ENCODE data around the gene TTC21B.

Gene TTC21B

DNA sequence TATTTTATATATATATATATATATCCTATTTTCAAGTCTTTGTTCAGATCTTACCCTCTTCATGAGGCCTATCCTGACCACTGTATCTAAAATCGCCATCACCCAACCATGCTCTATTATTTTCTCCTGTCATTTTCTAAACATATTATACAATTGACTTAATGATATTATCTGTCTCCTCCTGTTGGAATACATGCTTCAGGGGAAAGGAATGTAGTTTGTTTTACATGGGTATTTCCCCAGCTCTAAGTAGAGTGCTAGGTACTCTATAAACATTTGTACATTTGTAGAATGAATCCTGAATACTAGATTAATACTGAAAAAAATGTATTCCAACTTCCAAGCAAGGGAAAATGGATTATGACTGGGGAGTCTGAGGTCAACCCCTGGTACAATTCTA is 26.2 kb downstream of the TTC21B start:
- H3K27ac ChIP-seq (ENCODE audit: extremely low read depth, low read depth, low read length), result no peak overlapping the region
- TF ChIP-seq ZBTB17 (tag by site-specific recombination; IDR thresholded peaks at IDR 0.05), result no peak
- TF ChIP-seq ZFP37 (tag by site-specific recombination; IDR thresholded peaks at IDR 0.05), result no peak
- TF ChIP-seq ZNF335 (tag by site-specific recombination; conservative IDR thresholded peaks at IDR 0.05), result no peak
- TF ChIP-seq ZNF658 (tag by site-specific recombination; IDR thresholded peaks at IDR 0.05), result no peak
- TF ChIP-seq, protein P1, sequence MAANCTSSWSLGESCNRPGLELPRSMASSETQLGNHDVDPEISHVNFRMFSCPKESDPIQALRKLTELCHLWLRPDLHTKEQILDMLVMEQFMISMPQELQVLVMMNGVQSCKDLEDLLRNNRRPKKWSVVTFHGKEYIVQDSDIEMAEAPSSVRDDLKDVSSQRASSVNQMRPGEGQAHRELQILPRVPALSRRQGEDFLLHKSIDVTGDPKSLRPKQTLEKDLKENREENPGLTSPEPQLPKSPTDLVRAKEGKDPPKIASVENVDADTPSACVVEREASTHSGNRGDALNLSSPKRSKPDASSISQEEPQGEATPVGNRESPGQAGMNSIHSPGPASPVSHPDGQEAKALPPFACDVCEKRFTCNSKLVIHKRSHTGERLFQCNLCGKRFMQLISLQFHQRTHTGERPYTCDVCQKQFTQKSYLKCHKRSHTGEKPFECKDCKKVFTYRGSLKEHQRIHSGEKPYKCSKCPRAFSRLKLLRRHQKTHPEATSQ (tag by site-specific recombination; IDR thresholded peaks at IDR 0.05), result no peak
- TF ChIP-seq, protein P2, sequence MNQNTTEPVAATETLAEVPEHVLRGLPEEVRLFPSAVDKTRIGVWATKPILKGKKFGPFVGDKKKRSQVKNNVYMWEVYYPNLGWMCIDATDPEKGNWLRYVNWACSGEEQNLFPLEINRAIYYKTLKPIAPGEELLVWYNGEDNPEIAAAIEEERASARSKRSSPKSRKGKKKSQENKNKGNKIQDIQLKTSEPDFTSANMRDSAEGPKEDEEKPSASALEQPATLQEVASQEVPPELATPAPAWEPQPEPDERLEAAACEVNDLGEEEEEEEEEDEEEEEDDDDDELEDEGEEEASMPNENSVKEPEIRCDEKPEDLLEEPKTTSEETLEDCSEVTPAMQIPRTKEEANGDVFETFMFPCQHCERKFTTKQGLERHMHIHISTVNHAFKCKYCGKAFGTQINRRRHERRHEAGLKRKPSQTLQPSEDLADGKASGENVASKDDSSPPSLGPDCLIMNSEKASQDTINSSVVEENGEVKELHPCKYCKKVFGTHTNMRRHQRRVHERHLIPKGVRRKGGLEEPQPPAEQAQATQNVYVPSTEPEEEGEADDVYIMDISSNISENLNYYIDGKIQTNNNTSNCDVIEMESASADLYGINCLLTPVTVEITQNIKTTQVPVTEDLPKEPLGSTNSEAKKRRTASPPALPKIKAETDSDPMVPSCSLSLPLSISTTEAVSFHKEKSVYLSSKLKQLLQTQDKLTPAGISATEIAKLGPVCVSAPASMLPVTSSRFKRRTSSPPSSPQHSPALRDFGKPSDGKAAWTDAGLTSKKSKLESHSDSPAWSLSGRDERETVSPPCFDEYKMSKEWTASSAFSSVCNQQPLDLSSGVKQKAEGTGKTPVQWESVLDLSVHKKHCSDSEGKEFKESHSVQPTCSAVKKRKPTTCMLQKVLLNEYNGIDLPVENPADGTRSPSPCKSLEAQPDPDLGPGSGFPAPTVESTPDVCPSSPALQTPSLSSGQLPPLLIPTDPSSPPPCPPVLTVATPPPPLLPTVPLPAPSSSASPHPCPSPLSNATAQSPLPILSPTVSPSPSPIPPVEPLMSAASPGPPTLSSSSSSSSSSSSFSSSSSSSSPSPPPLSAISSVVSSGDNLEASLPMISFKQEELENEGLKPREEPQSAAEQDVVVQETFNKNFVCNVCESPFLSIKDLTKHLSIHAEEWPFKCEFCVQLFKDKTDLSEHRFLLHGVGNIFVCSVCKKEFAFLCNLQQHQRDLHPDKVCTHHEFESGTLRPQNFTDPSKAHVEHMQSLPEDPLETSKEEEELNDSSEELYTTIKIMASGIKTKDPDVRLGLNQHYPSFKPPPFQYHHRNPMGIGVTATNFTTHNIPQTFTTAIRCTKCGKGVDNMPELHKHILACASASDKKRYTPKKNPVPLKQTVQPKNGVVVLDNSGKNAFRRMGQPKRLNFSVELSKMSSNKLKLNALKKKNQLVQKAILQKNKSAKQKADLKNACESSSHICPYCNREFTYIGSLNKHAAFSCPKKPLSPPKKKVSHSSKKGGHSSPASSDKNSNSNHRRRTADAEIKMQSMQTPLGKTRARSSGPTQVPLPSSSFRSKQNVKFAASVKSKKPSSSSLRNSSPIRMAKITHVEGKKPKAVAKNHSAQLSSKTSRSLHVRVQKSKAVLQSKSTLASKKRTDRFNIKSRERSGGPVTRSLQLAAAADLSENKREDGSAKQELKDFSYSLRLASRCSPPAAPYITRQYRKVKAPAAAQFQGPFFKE (tag by site-specific recombination; IDR thresholded peaks at IDR 0.05; ENCODE audit: borderline replicate concordance), result no peak
- no peak for TF ChIP-seq ZNF37A (tag by site-specific recombination; IDR thresholded peaks at IDR 0.05)
- no peak for TF ChIP-seq ZNF843 (tag by site-specific recombination; IDR thresholded peaks at IDR 0.05)
- TF ChIP-seq ZNF529 (tag by site-specific recombination; IDR thresholded peaks at IDR 0.05; ENCODE audit: insufficient replicate concordance), result no peak
- no peak for TF ChIP-seq ZNF549 (tag by site-specific recombination; IDR thresholded peaks at IDR 0.05)
- no peak for TF ChIP-seq ZNF202 (tag by site-specific recombination; IDR thresholded peaks at IDR 0.05; ENCODE audit: borderline replicate concordance)
- TF ChIP-seq ZNF629 (tag by site-specific recombination; IDR thresholded peaks at IDR 0.05), result no peak
- TF ChIP-seq, protein P3, sequence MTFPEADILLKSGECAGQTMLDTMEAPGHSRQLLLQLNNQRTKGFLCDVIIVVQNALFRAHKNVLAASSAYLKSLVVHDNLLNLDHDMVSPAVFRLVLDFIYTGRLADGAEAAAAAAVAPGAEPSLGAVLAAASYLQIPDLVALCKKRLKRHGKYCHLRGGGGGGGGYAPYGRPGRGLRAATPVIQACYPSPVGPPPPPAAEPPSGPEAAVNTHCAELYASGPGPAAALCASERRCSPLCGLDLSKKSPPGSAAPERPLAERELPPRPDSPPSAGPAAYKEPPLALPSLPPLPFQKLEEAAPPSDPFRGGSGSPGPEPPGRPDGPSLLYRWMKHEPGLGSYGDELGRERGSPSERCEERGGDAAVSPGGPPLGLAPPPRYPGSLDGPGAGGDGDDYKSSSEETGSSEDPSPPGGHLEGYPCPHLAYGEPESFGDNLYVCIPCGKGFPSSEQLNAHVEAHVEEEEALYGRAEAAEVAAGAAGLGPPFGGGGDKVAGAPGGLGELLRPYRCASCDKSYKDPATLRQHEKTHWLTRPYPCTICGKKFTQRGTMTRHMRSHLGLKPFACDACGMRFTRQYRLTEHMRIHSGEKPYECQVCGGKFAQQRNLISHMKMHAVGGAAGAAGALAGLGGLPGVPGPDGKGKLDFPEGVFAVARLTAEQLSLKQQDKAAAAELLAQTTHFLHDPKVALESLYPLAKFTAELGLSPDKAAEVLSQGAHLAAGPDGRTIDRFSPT (tag by site-specific recombination; IDR thresholded peaks at IDR 0.05), result no peak
- no peak for TF ChIP-seq ZBTB48 (tag by site-specific recombination; IDR thresholded peaks at IDR 0.05)
- TF ChIP-seq ZNF223 (tag by site-specific recombination; IDR thresholded peaks at IDR 0.05), result no peak
- TF ChIP-seq ZNF121 (tag by site-specific recombination; IDR thresholded peaks at IDR 0.05), result no peak
- TF ChIP-seq OVOL3 (tag by site-specific recombination; IDR thresholded peaks at IDR 0.05), result no peak
- no peak for TF ChIP-seq ZBTB7A (tag by site-specific recombination; IDR thresholded peaks at IDR 0.05; ENCODE audit: low read depth)
- TF ChIP-seq, protein P4, sequence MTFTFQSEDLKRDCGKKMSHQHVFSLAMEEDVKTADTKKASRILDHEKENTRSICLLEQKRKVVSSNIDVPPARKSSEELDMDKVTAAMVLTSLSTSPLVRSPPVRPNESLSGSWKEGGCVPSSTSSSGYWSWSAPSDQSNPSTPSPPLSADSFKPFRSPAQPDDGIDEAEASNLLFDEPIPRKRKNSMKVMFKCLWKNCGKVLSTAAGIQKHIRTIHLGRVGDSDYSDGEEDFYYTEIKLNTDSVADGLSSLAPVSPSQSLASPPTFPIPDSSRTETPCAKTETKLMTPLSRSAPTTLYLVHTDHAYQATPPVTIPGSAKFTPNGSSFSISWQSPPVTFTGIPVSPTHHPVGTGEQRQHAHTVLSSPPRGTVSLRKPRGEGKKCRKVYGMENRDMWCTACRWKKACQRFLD (tag by site-specific recombination; IDR thresholded peaks at IDR 0.05), result no peak
- TF ChIP-seq, protein P5, sequence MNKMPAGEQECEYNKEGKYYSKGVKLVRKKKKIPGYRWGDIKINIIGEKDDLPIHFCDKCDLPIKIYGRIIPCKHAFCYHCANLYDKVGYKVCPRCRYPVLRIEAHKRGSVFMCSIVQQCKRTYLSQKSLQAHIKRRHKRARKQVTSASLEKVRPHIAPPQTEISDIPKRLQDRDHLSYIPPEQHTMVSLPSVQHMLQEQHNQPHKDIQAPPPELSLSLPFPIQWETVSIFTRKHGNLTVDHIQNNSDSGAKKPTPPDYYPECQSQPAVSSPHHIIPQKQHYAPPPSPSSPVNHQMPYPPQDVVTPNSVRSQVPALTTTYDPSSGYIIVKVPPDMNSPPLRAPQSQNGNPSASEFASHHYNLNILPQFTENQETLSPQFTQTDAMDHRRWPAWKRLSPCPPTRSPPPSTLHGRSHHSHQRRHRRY (tag by site-specific recombination; IDR thresholded peaks at IDR 0.05), result no peak
- POLR2A ChIA-PET, result no interaction called here
- CTCF ChIA-PET, result no interaction called here
- no peaks in the 10 kb centered on the region for H3K4me1 ChIP-seq (ENCODE audit: control insufficient read depth, insufficient read depth, low read length)
- H3K4me3 ChIP-seq (ENCODE audit: low read depth, low read length), result no peak overlapping the region
- peaks cover 26 to 74% of the 10 kb centered on the region in 2 experiments for H3K36me3 ChIP-seq (ENCODE audit: control insufficient read depth in 2 of 2, insufficient read depth in 1 of 2, low read length in 2 of 2)
- H3K9me3 ChIP-seq (ENCODE audit: control insufficient read depth, insufficient read depth, low read depth, low read length), result no peaks in the 10 kb centered on the region
